Glomerular visceral epithelial cell (primary cell): ENCODE measurements around the gene GALNT2.

ENCODE experiments used
- DNase-seq: peaks from one replicate; pipeline ENCODE4 v3.0.0-alpha.2; 2016; ENCODE audit errors: extremely low spot score

The GALNT2 gene

DNA sequence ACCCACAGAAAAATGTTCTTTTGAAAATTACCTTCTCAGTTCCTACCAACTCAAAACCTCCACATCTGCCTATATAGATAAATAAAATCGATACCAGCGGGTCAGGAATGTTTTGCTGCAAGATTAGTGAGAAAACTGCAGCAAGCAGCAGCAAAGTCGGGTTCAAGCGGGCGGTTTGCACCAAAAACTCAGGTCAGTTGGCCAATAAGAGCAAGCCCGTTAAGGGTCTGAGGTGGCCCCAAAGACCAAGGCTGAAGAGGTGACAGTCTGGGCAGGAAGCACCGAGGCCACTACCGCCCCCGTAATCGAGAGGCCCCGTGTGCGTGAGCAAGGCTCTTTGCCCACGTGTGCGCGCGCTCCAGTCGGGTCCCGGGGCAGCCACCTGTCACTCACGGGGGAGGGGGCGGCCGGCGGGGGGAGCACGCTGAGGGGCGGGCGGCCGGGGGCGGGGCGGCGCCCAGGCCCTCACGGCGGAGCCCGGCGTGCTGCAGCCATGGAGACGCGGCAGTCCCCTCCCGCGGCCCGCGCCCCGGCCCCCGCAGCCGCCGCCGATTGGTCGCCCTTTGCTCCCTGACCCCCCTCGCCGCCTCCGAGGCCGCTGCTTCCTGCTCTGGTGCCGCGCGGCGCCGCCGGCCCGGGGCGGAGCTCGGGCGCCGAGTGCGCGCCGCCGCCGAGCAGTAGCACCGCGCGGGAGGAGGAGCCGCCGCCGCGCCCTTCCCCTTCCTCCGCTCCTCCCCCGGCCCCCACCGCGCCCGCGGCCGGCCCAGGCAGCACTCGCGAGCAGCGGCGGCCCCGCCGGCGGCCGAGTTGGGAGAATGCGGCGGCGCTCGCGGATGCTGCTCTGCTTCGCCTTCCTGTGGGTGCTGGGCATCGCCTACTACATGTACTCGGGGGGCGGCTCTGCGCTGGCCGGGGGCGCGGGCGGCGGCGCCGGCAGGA is at the start of gene GALNT2:
Gene GALNT2 (plus strand): TSS at position 773 of the 939 bp plus-strand sequence. CDS start 43 bp downstream, at position 816.
- peak; percentile 93 for DNase-seq

DNA sequence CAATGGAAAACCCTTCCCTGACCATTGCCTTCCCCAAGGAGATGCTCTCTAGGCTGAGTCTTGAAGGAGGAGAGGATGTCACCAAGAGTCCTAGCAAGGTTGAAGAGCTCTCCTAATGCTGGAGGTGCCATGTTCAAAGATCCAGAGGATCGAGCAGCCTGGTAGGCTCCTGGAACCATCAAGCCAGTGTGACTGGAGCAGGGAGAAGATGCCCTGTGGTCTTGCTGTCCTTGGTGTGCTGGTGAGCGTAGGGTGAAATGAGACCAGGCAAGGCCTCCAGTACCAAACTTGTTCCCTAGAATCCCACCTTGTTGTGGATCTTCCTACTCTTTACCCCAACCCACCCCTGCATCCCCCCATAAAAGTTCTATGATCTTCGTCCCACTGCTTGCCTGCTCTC is 46.6 kb upstream of the GALNT2 start:
- DNase-seq, result no peak

DNA sequence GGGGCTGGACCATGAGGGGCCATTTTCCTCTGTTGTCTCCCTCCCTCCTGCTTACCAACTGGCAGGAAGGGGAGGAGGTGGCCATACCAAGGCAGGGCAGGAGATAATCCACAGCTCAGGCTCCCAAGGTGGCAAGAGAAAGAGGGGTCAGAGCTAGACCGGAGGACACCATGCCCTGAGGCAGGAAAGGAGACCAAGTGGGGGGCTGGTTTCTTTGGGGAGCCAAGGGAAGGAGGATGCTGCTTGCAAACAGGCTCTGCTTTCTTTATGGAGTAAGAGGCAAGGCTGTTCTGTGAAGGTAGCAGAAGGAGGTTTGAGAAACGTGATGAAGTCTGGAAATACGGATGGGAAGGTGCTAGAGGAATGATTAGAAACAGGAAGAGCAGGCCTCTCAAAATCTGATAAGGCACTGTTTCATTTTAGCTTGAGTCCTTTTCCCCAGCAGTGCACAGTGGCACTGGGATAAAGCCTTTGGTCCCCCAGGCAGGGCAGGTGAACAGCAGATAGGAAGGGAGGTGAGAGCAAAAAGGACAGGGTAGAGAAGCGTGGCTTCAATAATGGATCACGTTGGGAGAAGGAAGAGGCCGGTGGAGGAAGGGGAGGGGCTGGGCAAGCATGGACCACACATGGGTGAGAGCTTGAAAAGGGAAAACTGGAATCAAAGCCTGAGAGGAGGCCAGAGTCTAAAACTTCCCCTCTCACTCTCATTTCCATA is 44.2 kb upstream of the GALNT2 start:
- no peak for DNase-seq

DNA sequence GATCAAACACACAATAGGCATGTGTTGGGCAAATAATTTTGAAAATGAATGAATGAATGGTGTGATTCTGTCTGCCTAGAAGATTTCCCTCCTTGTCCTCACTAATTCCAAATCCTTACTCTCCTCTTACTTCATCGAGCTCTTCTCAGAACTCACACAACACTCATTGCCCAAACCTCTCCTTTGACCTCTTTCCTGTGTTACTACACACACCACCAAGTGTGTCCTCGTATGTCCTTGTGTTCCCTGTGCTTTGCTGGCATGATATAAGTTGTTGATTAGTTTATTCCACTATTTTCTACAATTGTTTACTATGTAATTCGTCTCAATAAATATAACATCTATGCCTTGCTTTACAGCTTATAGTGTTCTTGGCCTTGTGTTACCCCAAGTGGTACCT is 41.4 kb upstream of the GALNT2 start:
- no peak for DNase-seq

DNA sequence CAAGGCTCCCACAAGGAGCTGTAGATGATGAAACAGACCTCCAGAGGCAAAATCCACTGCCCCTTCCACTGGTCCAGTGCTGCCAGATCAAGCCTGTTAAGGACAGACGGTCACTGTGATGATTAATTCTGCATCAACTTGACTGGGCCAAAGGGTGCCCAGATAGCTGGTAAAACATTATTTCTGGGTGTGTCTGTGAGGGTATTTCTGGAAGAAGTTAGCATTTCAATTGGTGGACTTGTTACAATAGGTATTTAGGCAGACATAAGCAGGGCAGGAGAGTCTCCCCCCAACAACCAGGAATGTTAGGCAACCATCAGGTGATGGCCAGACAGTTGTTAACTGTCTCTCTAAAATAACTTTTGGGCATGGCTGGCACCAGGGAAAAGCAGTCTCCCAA is 40.9 kb upstream of the GALNT2 start:
- no peak for DNase-seq

DNA sequence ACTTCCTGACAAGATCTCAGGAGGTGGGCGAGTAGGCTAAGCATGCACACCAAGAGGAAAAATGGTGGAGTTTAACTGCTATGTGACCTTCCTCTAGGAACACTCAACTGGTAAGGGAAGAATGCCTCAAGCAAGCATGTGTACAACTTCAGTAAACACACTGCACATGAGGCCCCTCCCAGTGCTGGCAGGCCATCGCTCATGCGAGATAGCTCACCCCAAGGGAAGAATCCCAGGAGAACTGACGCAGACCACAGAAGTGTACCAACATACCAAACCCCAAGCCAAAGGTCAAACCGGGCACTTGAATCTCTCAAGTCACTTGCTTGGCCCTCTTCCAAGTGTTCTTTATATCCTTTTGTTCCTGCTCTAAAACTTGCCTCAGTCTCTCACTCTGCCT is 40.5 kb upstream of the GALNT2 start:
- no peak for DNase-seq

DNA sequence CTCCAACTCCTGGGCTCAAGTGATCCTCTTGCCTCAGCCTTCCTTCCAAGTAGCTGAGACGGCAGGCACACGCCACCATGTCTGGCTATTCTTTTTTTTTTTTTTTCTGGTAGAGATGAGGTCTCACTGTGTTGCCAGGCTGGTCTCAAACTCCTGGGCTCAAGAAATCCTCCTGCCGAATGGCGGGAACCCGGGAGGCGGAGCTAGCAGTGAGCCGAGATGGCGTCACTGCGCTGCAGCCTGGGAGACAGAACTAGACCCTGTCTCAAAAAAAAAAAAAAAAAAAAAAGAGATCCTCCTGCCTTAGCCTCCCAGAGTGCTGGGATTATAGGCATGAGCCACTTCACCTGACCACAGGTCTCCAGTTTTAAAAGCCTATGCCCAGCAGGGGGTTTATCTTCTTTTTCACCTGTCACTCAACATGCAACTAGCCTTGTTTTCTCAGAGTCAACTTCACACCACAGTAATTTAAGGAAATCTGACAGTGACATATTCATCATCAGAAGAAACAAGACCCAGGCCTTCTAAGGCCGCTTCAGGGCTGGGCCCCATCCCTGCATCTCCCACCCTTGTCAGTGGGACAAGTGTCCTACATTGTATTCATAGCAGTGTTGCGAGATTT is 38.3 kb upstream of the GALNT2 start:
- no peak for DNase-seq

DNA sequence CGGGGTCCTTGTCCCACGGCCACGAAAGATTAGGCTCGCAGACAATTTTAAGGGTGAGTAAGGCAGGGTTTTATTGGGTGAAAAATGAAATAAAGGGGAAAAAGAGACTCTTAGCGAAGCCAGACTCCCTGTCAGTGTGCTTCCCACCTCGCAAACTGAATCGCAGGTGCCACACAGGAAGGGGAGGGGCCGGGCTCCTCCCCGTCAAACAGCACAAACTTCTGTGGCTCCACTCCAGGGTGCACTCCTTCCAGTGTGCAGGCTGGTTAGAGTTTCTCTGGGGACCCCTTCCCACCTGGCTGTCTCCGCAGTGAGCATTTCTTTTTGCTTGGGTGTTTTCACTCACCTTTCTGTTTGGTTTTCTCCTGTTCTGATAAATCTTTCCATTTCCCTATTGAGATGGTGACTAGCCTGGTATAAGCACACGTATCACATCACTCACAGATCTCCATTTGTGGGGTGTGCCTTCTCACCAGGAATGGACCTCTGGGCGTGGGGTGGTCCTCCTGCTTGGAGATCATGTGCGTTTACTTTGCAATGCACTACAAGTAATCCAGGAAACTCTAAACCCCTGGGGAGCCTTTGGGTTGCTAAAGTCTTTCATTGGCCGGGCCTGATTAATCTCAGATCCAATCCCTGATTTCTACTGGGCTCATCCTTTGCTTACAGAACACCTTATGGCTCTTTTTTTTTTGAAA is 37.6 kb upstream of the GALNT2 start:
- no peak for DNase-seq

DNA sequence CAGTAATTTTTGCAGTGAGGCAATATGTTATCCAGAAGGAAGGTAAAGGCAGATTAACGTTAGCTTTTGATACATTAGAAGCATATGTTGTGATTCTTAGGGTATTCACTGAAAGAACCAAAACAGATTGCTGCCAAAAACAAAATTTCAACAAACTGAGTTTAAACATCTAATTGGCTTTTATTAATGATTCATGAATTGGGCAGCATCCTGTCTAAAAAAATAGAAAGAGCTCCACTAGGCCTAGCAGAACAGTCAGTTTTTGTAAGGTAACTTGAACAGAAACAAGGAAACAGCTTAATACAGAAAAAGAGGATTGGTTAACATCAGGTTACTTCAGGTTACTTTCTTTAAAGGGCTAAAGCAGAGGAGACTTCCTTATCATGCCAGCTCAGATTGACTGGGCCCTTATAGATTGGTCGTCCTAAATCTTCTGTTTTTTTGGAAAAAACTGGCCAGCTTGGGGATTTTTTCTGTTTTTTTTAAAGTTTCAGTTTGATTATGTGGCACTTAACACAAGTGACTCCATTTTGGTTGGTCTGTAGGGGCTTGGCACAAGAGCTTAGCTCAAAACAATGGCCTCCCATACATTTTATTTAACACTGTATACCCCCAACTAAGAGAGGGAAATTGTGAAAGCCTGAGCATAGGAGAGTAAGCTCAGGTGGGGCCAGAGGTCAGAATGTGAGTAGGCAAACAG is 36.8 kb upstream of the GALNT2 start:
- no peak for DNase-seq

DNA sequence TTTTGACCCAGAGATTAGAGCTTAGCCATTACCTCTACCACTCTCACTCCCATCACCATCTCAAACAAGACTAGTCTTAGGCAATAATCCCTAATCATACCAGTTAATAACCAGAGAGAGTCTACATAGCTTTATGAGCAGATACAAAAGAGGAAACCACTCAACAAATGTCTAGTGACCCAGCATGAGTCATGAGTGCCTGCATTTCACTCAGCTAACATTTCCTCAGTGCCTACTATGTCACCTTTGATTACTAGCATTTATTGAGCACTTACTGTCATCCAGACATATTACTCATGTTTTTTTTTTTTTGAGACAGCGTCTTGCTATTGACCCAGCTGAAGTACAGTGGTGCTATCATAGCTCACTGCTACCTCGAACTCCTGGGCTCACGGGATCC is 35.9 kb upstream of the GALNT2 start:
- DNase-seq, result no peak

DNA sequence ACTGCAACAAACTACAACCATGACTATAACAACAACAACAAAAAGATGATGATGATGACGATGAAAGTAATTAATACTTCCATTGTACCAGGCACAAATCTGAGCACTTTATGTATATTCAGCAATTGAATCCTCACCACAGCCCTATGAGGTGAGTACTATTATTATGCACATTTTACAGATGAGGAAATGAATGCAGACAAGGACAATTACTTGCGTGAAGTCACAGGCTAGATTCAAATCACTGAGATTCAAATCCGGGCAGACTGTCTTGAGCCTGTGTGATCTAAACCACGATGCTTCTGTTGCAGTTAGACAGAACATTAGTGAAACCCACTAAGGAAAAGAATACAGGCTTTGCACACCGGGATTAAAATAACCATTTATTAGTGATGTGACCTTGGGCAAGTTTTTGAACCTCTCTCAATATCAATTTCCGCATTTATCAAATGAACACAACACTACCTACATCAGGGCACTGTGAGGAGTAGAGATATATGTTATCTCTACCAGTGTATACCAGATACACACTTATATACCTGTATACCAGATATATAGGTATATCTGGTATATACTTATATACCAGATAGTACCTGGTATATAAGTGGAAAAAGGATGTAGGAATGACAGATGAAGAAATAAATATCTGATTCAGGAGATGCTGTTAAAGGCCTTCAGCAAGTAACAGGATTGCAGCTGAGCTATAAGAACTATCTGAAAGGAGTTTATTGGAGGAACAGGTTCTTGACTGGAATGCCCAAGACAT is 34.3 kb upstream of the GALNT2 start:
- no peak for DNase-seq

DNA sequence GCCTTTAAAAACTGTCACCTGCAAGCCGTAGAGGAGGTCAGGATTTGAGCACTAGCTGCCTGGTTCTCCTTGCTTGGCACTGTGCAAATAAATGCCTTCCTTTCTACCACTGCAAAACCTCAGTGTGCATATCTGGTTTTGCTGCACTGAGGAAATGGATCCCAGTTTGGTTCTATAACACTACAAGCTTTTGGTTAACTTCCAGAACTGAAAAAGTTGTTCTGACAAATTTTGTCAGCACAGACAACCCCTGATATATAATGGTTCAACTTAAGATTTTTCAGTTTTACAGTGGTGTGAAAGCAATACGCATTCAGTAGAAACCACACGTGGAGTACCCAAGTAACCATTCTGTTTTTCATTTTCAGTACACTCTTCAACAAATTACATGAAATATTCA is 29.8 kb upstream of the GALNT2 start:
- DNase-seq, result no peak

DNA sequence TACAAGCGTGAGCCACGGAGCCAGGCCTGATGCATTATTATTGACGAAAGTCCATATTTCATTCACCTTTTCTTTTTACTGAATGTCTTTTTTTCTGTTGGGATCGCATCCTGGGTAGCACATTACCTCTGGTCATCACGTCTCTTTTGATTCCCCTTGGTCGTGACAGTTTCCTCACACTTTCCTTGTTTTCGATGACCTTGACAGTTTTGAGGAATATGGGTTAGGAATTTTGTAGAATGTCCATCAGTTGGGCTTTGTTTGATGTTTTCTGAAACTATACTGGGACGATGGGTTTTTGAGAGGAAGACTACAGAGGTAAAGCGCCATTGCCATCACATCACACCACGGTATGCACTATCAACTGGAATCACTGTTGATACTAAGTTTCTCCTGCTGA is 26.6 kb upstream of the GALNT2 start:
- no peak for DNase-seq

DNA sequence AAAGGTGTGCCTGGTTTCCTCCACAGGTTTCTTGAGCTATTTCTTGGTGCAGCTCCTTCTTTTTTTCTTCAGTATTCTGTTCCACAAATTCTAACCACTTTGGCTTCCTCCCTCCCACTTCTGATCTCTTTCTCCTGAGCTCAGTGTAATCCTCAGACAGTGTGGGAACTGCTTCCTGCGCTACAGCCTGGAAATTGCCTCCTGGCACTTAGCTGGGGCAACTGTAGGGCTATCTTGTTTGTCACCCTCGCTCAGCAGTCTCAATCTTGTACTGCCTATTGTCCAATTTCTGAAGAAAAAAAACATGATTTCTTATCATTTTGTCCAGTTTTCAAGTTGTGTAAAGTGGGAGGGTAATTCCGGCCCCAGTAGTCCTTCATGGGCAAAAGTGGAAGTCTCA is 24.0 kb upstream of the GALNT2 start:
- DNase-seq, result no peak

DNA sequence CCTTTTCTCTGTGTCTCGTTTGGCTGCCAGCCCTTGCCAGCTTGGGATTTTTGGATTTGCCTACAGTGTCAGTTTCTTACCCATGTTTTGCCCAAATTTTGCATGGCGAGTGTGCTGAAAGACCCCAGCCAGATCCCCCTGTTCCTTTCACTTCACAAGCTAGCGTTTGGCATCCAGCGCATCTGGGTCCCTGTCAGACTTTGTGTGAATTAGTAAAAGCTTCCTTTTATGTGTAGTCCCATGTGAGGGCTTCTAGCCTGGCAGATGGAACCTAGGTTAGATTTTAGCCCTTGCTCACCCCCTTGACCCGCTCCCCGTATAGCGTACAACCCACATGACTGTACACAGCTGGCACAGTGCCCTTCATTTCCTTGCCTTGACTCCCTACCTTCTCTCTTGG is 22.3 kb upstream of the GALNT2 start:
- no peak for DNase-seq

DNA sequence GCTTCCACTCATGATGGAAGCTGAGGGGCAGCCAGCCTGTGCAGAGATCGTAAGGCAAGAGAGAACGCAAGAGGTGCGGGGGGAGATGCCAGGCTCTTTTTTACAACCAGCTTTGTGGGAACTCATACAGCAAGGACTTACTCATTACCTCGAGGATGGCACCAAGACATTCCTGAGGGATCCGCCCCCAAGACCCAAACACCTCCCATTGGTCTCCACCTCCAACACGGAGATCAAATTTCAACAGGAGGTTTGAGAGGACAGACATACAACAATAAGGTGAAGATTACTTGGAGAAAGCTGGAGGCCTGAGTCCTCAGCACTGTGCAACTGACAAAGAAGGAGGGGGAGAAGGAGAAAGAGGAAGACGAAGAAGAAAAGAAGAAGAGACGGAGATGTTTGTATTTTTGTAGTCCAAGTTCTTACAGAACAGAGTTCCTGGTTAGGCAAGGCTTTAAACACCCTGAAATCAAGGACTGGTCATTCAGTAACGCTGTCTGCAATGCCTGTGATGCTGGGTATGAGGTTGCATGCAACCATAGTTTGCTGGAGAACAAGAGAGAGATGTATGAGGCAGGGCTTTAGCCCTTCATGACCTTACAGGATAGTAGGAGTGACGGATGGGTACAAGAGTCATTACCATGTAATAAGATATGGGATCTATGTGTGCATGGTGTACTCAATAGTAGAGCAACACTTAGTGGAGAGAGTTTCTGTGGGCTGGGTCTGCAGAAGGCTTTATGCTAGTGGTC is 19.7 kb upstream of the GALNT2 start:
- peak; percentile 36 for DNase-seq

DNA sequence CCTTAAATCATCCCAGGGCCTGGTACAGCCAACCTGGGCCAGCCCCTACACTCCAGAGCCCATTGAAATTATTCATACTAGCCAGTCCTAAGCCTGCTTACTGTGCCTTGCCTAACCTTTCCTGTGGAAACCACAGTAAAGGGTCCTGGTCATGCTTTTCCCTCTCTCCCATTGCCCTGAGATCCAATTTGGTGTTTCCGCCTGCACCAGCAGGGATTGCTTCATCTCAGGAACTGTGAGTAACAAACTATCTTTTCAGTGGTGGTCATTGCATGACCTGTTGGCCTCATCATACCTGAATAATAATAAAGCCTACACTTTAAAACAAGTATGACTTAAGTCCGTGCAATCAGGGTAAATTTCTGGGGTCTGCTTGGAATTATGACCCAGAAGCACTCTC is 18.7 kb upstream of the GALNT2 start:
- no peak for DNase-seq

DNA sequence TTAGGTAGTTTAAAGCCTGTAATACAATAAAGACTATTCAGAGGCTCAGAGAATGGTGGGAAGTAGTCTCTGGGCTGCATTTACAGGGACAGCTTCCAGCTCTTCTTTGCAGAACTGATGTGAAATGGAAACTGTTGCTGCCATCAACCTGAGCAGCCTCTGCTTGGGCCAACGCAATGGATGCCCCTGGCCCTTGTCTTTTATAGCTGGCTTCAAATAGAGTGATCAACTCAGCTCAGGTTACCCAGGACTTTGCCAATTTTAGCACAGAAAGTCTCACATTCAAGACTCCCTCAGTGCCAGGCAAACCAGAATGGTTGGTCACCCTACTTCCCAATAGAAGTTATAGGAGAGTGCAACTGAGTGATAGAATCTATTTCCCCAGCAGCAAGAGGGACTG is 18.1 kb upstream of the GALNT2 start:
- DNase-seq, result no peak

DNA sequence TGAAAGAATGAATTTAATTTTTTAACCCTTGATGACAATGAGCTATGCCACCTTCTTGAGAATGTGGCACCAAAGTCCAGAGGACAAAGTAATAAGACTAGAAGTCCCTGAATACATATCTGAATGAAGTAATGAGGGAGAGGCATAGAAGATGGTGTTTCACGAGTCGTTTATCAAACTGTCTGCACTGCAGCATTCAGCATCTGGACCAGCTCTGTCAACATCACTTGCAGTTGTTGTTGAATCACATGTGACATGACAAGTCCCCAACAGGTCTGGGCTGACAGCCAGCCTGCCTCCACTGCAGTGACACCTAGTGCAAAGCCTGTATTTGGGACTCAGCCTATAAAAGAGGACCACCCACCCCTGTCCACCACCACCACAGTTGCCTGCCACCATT is 17.3 kb upstream of the GALNT2 start:
- DNase-seq, result no peak
